ENCODE data around the gene SLFN13.
"Not testable (repeated sequence)": the region's sequence is repeated elsewhere in the genome, so short reads cannot be mapped to it uniquely, and the experiment has no call there.

SLFN13 gene

DNA sequence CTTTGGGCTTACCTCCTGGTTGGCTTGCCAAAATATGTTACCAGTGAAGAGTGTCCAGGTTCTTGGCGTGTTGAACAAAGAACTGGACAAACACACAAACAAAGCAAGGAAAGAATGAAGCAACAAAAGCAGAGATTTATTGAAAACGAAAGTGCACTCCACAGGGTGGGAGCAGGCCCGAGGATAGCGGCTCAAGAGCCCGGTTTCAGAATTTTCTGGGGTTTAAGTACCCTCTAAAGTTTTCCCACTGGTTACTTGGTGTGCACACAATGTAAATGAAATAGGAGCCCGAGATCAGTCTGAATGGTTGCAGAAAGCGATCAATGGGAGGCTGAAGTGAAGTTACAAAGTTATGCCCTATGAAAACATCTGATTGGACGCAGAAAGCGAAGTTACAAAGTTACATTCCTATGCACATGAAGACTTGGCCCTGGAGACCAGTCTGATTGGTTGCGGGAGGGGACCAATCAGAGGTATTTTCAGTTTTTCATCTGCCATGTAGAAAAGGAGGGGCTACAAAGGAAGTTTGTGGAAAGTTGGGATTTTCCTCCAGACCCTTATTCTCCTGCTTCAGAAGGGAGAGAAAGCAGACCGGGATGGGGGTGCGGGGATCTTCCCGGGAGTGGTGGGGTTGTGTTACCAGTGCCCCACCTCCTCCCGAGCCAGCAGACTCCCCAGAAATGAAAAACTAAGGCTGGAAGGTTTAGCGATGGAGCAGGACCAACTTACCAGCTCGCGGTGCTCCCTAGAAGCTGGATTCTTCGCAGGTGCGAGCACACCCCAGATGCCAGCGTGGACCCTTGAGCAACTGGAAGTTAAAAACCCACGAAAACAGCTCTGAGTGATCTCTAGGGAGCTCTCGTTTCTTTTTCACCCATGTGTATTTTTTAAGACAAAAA is 16.1 kb downstream of the SLFN13 start, which contains the start of gene SLFN12:
Gene SLFN12, minus strand, starts transcription at position 325 of the 899 bp plus-strand sequence. CDS start 9,472 bp downstream, outside the sequence.
- peak in 7 of 56 donors; percentile 3 to 41 (median 17) for DNase-seq

DNA sequence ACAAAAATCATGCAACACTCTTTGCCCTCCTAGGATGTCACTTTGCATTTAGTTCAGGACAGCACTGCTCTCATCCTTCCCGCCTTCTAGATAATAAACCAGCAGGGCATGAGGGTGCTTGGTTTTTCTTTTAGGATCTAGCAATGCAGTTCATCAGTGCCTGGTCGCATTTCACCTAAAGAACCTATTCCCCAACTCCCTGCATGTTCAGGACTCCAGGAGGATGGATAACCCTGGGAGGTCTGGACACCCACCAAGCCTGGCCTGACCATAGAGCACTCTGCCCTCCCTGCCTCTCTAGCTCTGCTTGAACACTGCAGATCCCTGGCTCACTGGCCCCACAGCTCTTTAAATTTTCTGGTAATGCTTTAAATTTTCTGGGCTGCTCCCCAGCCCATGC is 18.9 kb downstream of the SLFN13 start:
- no peak for DNase-seq

DNA sequence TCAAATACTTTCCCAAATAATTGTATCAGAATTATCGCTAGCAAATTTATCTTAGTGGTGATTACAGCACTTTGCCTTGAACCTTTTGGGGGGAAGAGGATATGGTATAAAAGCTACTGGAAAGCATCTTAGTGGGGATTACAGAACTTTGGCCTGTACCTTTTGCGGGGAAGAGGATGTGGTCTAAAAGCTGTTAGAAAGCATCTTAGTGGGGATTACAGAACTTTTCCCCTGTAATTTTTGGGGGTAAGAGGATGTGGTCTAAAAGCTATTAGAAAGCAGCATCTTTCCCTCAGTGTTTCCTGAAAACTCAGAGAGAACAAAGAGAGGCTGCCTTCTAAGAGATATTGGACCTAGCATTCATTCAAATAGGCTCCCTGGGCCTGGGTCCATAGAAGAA is 20.3 kb downstream of the SLFN13 start:
- DNase-seq, result no peak

DNA sequence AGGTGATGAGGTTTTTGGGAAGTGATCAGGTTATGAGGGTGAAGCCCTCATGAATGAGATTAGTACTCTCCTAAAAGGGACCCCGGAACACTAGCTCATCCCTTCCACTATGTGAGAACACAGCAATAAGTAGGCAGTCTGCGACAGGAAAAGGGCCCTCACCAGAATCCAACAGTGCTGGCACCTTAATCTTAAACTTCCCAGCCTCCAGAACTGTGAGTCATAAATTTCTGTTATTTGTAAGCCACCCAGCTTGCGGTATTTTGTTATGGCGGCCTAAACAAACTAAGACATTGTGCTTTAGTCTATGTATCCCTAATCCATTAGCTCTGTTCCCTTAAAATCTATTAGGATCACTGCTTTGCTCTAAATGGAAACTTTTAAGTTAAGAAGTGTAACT is 24.8 kb downstream of the SLFN13 start:
- no peak for DNase-seq

DNA sequence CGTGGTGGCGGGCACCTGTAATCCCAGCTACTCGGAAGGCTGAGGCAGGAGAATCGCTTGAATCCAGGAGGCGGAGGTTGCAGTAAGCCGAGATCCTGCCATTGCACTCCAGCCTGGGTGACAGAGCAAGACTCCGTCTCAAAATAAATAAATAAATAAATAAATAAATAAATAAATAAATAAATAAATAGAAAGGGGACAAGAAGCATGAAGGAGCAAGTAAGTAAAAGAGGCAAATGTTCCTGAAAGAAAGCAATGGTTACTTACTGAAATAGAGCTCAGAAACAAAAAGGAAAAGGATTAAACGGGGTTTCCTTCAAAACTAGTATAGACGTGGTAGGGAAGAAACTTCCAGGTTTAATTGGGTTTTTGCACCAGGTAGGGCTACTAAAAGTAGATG is 27.5 kb downstream of the SLFN13 start:
- DNase-seq, result not testable (repeated sequence)

DNA sequence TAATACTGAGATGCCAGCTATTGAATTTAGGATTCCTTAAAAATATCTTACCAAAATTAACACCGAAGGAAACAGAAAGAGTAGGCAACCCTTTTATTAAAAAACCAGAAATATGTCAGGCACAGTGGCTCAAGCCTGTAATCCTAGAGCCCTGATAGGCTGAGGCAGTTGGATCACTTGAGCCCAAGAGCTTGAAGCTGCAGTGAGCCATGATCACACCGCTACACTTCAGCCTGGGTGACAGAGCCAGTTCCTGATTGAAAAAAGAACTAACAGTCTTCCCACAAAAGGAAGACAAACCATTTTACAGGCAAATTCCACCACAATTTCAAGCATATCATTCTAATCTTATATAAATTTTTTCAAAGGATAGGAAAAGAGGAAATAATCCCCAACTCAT is 31.9 kb downstream of the SLFN13 start:
- DNase-seq, result no peak

- not testable (repeated sequence) for DNase-seq
These were observed 33.9 kb downstream of the SLFN13 start for GRCh38 chr17:35414707-35415106.

DNA sequence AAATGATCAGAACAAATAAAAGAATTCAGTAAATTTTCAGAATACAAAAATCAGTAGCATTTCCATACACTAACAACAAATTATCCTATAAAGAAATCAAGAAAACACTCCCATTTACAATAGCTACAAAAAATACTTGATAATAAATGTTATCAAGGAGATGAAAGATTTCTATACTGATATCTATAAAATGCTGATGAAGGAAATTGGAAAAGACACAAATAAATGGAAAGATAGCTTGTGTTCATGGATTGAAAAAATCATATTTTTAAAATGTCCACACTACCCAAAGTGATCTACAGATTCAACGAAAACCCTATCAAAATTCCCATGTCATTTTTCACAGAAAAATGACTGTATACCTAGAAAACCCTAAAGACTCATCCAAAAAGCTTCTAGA is 34.3 kb downstream of the SLFN13 start:
- DNase-seq, result no peak

GRCh38 chr17:35407531-35407930 is 41.0 kb downstream of the SLFN13 start:
- DNase-seq, result no peak

- no peak for DNase-seq
These were observed 42.0 kb downstream of the SLFN13 start for GRCh38 chr17:35406568-35406967.

DNA sequence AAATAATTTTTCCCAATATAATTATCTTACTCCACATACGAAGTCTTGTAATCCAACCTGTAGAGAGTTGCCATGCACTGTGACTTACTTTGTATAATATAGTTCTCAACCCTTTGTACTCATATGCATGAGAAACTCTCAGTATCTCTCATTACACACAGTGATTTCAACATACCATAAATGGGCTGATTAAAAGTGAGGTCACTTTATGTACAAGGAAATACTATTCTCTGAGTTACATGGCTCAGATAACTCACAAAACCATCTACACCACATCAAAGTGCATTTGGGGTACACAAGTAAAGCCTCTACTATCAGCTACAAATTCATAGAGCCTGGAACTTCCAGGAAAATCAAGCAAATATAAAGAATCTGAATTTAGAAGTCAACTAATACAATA is 44.2 kb downstream of the SLFN13 start:
- no peak for DNase-seq

DNA sequence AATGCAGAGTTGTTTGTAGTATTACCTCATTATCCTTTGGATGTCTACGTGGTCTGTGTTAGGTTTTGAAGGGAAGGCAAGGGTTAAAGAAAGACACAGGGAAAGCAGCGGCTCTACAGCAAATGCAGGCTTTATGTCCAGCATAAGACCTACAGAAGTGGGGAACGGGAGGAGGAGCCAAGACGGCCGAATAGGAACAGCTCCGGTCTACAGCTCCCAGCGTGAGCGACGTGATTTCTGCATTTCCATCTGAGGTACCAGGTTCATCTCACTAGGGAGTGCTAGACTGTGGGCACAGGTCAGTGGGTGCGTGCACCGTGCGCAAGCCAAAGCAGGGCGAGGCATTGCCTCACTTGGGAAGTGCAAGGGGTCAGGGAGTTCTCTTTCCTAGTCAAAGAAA is 54.8 kb downstream of the SLFN13 start:
- not testable (repeated sequence) for DNase-seq

DNA sequence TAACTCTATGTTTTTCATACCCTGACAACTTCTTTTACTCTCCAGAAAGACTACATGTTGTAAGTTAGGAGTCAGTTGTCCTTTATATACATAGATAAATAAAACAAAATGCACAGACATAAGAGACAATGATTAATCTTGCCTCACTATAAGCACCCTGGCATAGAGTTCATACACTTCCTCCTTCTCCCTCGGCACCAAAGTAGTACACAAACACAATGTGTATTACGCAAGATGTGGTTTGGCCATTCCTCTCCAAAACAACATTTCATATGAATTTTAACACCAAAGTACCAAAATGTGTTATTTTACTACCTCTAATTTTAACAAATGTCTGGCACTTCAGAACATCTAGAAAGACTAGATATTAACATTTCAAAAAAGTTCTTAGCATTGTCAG is 57.9 kb downstream of the SLFN13 start:
- DNase-seq, result no peak

GRCh38 chr17:35390156-35390555 is 58.4 kb downstream of the SLFN13 start:
- no peak for DNase-seq

DNA sequence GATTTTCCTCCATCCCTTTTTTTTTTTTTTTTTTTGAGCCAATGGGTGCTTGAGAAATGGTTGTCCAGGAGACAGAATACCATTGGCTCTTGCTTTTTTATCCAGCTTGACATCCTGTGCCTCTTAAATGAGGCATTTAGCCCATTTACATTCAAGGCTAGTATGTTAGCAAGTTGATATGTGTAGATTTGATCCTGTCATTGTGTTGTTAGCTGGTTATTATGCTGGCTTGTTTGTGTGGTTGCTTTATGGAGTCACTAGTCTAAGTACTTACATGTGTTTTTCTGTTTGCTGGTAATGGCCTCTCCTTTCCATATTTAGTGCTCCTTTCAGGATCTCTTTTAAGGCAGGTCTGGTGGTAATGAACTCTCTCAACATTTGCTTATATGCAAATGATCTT is 61.1 kb downstream of the SLFN13 start:
- DNase-seq, result no peak
